Gastrocnemius medialis (tissue), 4 donors: ENCODE data around the gene CDK18.

Experiments used
- POLR2A ChIP-seq, 2 donors: fragments of 450-650 bp; IDR thresholded peaks; one replicate each; pipeline ENCODE4 v1.6.1; 2017; ENCODE audit warnings: antibody characterized with exemption in 2 of 2, mild to moderate bottlenecking in 2 of 2, moderate library complexity in 2 of 2
- TF ChIP-seq, protein P1 (sequence below), 5 experiments: fragments of 450-650 bp in 3 of 5; fragments of 200-600 bp in 2 of 5; sonication (generic) in 2 of 5; IDR thresholded peaks in 4 of 5; conservative IDR thresholded peaks in 1 of 5; 1 replicate in 4 of 5; 2 replicates in 1 of 5; pipeline ENCODE4 v1.5.1; 2016 to 2019; ENCODE audit warnings: antibody characterized with exemption in 5 of 5, mild to moderate bottlenecking in 3 of 5, moderate library complexity in 3 of 5

DNA sequence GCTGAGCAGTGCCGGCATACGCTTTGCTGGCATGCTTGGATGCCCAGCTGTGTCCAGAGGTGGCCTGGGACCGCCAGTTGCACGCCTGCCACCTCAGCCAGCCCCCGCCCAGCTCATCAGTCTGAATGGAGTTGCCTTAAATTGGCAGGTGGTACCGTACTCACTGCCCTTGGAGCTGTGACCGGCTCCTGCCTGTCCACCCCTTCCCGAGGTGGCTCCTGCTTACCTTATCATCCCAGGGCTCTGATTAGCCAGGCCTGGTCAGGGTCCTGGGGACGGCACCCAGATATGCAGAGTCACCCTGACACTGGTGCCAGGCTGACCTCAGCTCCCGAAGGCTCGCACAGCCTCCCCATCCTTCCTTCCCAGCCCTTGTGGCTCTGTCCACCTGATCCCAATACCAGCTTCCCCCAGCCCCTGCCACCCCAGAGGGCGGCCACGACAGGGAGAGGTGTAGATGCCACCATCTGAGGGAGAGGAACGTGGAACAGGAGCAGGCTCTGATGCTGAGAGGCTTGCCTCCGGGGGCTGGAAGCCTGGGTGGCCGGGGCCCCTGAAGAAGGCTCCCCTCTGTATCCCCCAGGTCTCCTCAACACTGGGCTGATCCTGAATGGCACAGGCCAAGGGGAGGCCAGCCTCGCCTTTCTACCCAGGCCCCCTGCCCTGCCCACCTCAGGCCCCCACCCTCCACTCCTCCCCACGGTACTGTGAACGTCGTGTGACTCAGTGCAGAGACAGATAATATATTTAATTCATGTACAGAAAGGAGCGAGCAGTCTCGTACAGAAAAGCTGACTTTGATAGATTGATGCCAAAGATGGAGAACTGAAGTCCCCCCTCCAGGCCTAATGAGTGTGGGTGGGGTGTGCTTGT, 27.8 kb downstream of the CDK18 start:
- TF ChIP-seq, protein P1, sequence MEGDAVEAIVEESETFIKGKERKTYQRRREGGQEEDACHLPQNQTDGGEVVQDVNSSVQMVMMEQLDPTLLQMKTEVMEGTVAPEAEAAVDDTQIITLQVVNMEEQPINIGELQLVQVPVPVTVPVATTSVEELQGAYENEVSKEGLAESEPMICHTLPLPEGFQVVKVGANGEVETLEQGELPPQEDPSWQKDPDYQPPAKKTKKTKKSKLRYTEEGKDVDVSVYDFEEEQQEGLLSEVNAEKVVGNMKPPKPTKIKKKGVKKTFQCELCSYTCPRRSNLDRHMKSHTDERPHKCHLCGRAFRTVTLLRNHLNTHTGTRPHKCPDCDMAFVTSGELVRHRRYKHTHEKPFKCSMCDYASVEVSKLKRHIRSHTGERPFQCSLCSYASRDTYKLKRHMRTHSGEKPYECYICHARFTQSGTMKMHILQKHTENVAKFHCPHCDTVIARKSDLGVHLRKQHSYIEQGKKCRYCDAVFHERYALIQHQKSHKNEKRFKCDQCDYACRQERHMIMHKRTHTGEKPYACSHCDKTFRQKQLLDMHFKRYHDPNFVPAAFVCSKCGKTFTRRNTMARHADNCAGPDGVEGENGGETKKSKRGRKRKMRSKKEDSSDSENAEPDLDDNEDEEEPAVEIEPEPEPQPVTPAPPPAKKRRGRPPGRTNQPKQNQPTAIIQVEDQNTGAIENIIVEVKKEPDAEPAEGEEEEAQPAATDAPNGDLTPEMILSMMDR (IDR thresholded peaks at IDR 0.05 in 4 of 5, conservative IDR thresholded peaks at IDR 0.05 in 1 of 5): no peak
- no peak for TF ChIP-seq POLR2A (IDR thresholded peaks at IDR 0.05)
